ENCODE measurements around the gene FAM170A. TPM values are rescaled to one million over a fixed set of nuclear protein-coding genes. Genes with fewer than 3 reads are reported as not detected.

FAM170A gene, protein sequence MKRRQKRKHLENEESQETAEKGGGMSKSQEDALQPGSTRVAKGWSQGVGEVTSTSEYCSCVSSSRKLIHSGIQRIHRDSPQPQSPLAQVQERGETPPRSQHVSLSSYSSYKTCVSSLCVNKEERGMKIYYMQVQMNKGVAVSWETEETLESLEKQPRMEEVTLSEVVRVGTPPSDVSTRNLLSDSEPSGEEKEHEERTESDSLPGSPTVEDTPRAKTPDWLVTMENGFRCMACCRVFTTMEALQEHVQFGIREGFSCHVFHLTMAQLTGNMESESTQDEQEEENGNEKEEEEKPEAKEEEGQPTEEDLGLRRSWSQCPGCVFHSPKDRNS
- not detected for total RNA-seq
- not detected for total RNA-seq (2013)

DNA sequence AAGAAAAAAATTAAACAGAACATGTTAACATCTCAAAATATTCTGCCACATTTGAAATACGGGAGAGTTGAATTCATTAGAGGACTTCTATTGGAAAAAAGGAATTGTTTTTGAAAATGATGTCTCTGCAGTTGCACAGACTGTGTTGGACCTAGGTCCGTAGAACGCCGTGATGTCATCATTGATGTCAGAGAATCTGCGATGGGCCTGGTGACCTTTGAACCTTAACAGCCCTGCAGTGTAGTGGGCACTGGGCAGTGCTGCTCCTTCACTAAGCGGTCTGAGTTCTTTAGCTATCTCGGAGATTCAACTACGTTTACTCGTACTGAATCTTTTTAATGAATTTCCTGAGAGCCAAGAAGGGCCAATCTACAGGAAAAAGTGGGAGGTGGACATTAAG is at the start of gene FAM170A:
FAM170A (plus strand) TSS at position 220 of the 400 bp plus-strand sequence. CDS start 211 bp downstream, outside the sequence.
- H3K27ac Mint-ChIP-seq, result no peak within 1 kb of the TSS
- H3K4me3 Mint-ChIP-seq, result no peak within 1 kb of the TSS
- H3K27me3 ChIP-seq (ENCODE audit: control insufficient read depth, insufficient read depth, low read length), result no peaks in the 10 kb centered on the region
- DNase-seq, result no peak
- WGBS (ENCODE audit: insufficient coverage), result 93% methylated on average over 9 of the region's 9 CpGs
- no peaks in the 10 kb centered on the region for H3K4me1 ChIP-seq (ENCODE audit: control insufficient read depth, insufficient read depth, low read length)
- no peaks in the 10 kb centered on the region for H3K9me3 ChIP-seq (ENCODE audit: control insufficient read depth, insufficient read depth, low read length)
- no peaks in the 10 kb centered on the region for H3K36me3 Mint-ChIP-seq
- TF ChIP-seq, protein P1, sequence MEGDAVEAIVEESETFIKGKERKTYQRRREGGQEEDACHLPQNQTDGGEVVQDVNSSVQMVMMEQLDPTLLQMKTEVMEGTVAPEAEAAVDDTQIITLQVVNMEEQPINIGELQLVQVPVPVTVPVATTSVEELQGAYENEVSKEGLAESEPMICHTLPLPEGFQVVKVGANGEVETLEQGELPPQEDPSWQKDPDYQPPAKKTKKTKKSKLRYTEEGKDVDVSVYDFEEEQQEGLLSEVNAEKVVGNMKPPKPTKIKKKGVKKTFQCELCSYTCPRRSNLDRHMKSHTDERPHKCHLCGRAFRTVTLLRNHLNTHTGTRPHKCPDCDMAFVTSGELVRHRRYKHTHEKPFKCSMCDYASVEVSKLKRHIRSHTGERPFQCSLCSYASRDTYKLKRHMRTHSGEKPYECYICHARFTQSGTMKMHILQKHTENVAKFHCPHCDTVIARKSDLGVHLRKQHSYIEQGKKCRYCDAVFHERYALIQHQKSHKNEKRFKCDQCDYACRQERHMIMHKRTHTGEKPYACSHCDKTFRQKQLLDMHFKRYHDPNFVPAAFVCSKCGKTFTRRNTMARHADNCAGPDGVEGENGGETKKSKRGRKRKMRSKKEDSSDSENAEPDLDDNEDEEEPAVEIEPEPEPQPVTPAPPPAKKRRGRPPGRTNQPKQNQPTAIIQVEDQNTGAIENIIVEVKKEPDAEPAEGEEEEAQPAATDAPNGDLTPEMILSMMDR (IDR thresholded peaks at IDR 0.05), result no peak
- no peaks in the 10 kb centered on the region for H3K36me3 ChIP-seq (ENCODE audit: control insufficient read depth, insufficient read depth, low read length)
- intact Hi-C loops (cut with micrococcal nuclease), result no loop called here
- no peak for ATAC-seq
- H3K4me3 ChIP-seq (ENCODE audit: low read length), result no peak within 1 kb of the TSS
- H3K27me3 Mint-ChIP-seq (ENCODE audit: low read depth in 2 of 2), result no peaks in the 10 kb centered on the region
- H3K27ac ChIP-seq (ENCODE audit: low read length), result no peak within 1 kb of the TSS
- H3K9me3 Mint-ChIP-seq, result peaks cover 3 to 6% of the 10 kb centered on the region in 2 donors
- H3K4me1 Mint-ChIP-seq, result no peaks in the 10 kb centered on the region

DNA sequence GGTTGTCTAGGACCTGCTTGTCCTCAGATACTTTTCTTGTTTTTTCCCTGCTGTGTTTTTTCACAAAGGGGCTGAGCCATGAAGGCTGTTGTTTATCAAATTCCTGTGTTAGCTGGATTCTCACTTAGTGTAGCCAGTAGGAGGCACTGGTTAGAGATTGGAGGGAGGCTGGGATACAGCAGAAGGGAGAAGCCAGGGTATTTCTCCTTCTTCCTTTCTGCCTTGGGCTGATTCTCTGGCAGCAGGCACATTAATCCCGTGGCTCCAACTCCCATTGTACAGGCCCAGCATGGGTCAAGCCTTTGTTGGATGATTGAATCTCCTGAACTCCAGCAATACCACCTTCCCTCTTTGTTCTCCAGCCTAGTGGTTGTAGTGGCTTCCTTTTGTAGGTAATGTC is 46.4 kb upstream of the FAM170A start:
- H3K27ac ChIP-seq (ENCODE audit: low read length), result no peak overlapping the region
- WGBS (ENCODE audit: insufficient coverage), result 86% methylated on average over 1 of the region's 1 CpG
- H3K27me3 ChIP-seq (ENCODE audit: control insufficient read depth, insufficient read depth, low read length), result no peaks in the 10 kb centered on the region
- H3K4me3 ChIP-seq (ENCODE audit: low read length), result no peak overlapping the region
- no peaks in the 10 kb centered on the region for H3K4me1 Mint-ChIP-seq
- no peaks in the 10 kb centered on the region for H3K36me3 ChIP-seq (ENCODE audit: control insufficient read depth, insufficient read depth, low read length)
- H3K4me1 ChIP-seq (ENCODE audit: control insufficient read depth, insufficient read depth, low read length), result no peaks in the 10 kb centered on the region
- H3K27me3 Mint-ChIP-seq (ENCODE audit: low read depth in 2 of 2), result peaks cover 0 to 14% of the 10 kb centered on the region in 2 donors
- DNase-seq, result no peak
- no peaks in the 10 kb centered on the region for H3K36me3 Mint-ChIP-seq
- no peak for ATAC-seq
- TF ChIP-seq, protein P1 (IDR thresholded peaks at IDR 0.05), result no peak
- intact Hi-C loops (cut with micrococcal nuclease), result no loop called here
- peaks cover 0 to 3% of the 10 kb centered on the region in 2 donors for H3K9me3 Mint-ChIP-seq
- no peak overlapping the region for H3K4me3 Mint-ChIP-seq
- H3K9me3 ChIP-seq (ENCODE audit: control insufficient read depth, insufficient read depth, low read length), result no peaks in the 10 kb centered on the region
- H3K27ac Mint-ChIP-seq, result no peak overlapping the region

DNA sequence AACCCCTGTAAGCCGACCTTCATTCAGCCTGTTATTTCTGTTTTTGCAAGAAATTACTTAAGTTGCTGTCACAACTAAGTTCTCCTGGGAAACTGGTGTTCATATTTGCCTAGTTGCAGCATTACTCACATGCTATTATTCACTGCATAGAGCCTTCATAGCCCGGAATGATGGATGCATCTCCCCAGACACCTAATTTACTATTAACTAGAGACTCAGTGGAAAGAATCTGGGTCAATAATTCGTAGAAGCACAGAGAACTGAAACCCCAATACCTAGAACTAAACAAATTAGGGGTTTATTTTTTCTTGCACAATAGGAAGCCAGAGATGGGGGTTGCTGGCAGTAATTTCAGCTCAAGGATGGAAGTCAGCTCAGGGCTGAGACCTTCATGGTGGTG is 45.7 kb upstream of the FAM170A start:
- no peaks in the 10 kb centered on the region for H3K36me3 Mint-ChIP-seq
- H3K9me3 ChIP-seq (ENCODE audit: control insufficient read depth, insufficient read depth, low read length), result no peaks in the 10 kb centered on the region
- no peaks in the 10 kb centered on the region for H3K4me1 Mint-ChIP-seq
- no peaks in the 10 kb centered on the region for H3K36me3 ChIP-seq (ENCODE audit: control insufficient read depth, insufficient read depth, low read length)
- peaks cover 0 to 14% of the 10 kb centered on the region in 2 donors for H3K27me3 Mint-ChIP-seq (ENCODE audit: low read depth in 2 of 2)
- no peak overlapping the region for H3K4me3 ChIP-seq (ENCODE audit: low read length)
- H3K27ac ChIP-seq (ENCODE audit: low read length), result no peak overlapping the region
- intact Hi-C loops (cut with micrococcal nuclease), result no loop called here
- H3K4me1 ChIP-seq (ENCODE audit: control insufficient read depth, insufficient read depth, low read length), result no peaks in the 10 kb centered on the region
- no peak overlapping the region for H3K27ac Mint-ChIP-seq
- no peaks in the 10 kb centered on the region for H3K27me3 ChIP-seq (ENCODE audit: control insufficient read depth, insufficient read depth, low read length)
- H3K9me3 Mint-ChIP-seq, result peaks cover 0 to 3% of the 10 kb centered on the region in 2 donors
- no peak for ATAC-seq
- TF ChIP-seq, protein P1 (IDR thresholded peaks at IDR 0.05), result no peak
- H3K4me3 Mint-ChIP-seq, result no peak overlapping the region
- no peak for DNase-seq
- WGBS (ENCODE audit: insufficient coverage), result 100% methylated on average over 2 of the region's 3 CpGs

DNA sequence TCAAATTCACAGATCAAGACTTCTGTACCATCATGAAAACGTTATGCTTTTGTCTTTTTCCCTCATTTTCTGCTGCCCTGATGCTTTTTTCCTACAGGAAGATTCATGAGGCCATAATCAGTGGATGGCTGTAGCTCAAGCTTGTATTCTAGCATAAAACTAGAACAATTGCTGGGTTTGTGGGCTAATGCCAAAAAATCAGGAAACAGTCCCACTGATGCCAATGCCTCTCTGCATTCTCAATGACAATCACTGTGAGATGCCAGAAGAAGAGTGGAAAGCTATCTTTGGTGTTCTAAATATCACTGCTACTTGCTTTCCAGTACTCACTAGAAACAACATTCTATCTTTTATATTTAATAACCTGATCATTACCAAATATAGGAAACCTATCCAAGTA is 33.3 kb upstream of the FAM170A start:
- ATAC-seq, result no peak

More for the DNA sequence above, 33.3 kb upstream of the FAM170A start:
- Mint-ChIP-seq H3K27ac (no peak overlapping the region), H3K4me1 (no peaks in the 10 kb centered on the region), H3K27me3 (ENCODE audit: low read depth in 2 of 2) (no peaks in the 10 kb centered on the region), H3K36me3 (no peaks in the 10 kb centered on the region), H3K4me3 (no peak overlapping the region), H3K9me3 (peaks cover 0 to 6% of the 10 kb centered on the region in 2 donors)
- intact Hi-C loops (cut with micrococcal nuclease), result no loop called here
- TF ChIP-seq, protein P1 (IDR thresholded peaks at IDR 0.05), result no peak
- Histone ChIP-seq H3K36me3 (ENCODE audit: control insufficient read depth, insufficient read depth, low read length) (no peaks in the 10 kb centered on the region), H3K27ac (ENCODE audit: low read length) (no peak overlapping the region), H3K27me3 (ENCODE audit: control insufficient read depth, insufficient read depth, low read length) (no peaks in the 10 kb centered on the region), H3K4me3 (ENCODE audit: low read length) (no peak overlapping the region), H3K9me3 (ENCODE audit: control insufficient read depth, insufficient read depth, low read length) (no peaks in the 10 kb centered on the region), H3K4me1 (ENCODE audit: control insufficient read depth, insufficient read depth, low read length) (no peaks in the 10 kb centered on the region)
- 56% methylated on average over 1 of the region's 1 CpG for WGBS (ENCODE audit: insufficient coverage)
- no peak for DNase-seq
